Panc1 (cell line): Measurements from ENCODE around the gene OSGIN1. TPM values are rescaled to one million over a fixed set of nuclear protein-coding genes. Genes with fewer than 3 reads are reported as not detected.
"Not testable (repeated sequence)": the region's sequence is repeated elsewhere in the genome, so short reads cannot be mapped to it uniquely, and the experiment has no call there.

Experiments used
- ATAC-seq: fragments of 200-7000 bp; cut with Tn5 transposase; 2 replicates; pipeline ENCODE4 v1.9.1; 2020; ENCODE audit warnings: mild to moderate bottlenecking, moderate library complexity
- BruUV-seq: library from RNA; stranded (reverse); fragments of 400-500 nt; replicated peaks from 2 replicates; lab custom pipeline; 2021; lab: Mats Ljungman, UMichigan
- CTCF ChIA-PET: fragments of 300-600 bp; sonication (Branson Sonifier 250); formaldehyde crosslinking; loops from one replicate; lab custom pipeline; 2022; ENCODE audit warnings: antibody characterized with exemption; lab: Charles Lee
- POLR2A ChIA-PET: fragments of 300-600 bp; sonication (Branson Sonifier 250); formaldehyde crosslinking; loops from one replicate; lab custom pipeline; 2022; ENCODE audit warnings: antibody characterized with exemption; lab: Charles Lee
- DNase-seq: peaks from one replicate; pipeline ENCODE4 v3.0.0-alpha.2; 2010; ENCODE audit warnings: low read depth, low spot score
- H3K27ac ChIP-seq: 2 replicates; pipeline ENCODE4 v1.5.1; 2011; ENCODE audit warnings: mild to moderate bottlenecking, low read length, inconsistent platforms
- H3K27me3 ChIP-seq: fragments of 200-500 bp; sonication (Bioruptor generic); 2 replicates; pipeline ENCODE4 v1.6.0; 2014; ENCODE audit warnings: low read length, inconsistent platforms; ENCODE audit not compliant: control insufficient read depth, insufficient read depth
- H3K36me3 ChIP-seq: fragments of 200-500 bp; sonication (Bioruptor generic); 2 replicates; pipeline ENCODE4 v1.5.1; 2014; ENCODE audit warnings: inconsistent platforms, mild to moderate bottlenecking, low read length, moderate library complexity; ENCODE audit not compliant: control insufficient read depth, insufficient read depth
- H3K4me1 ChIP-seq: 2 replicates; pipeline ENCODE4 v1.5.1; 2011; ENCODE audit warnings: inconsistent platforms, mild to moderate bottlenecking, low read length, moderate library complexity; ENCODE audit not compliant: control insufficient read depth, insufficient read depth
- H3K4me3 ChIP-seq, 2 experiments: 2 replicates each; pipeline ENCODE4 v1.5.1; 2011 to 2012; ENCODE audit warnings: low read depth in 2 of 2, low read length in 2 of 2, mild to moderate bottlenecking in 2 of 2, inconsistent platforms in 1 of 2, moderate library complexity in 1 of 2
- H3K9me3 ChIP-seq: fragments of 200-500 bp; sonication (Bioruptor generic); 2 replicates; pipeline ENCODE4 v1.5.1; 2014; ENCODE audit warnings: low read depth, mild to moderate bottlenecking, inconsistent platforms, low read length, moderate library complexity; ENCODE audit not compliant: control insufficient read depth, insufficient read depth
- CTCF ChIP-seq: fragments of 450-650 bp; IDR thresholded peaks from 2 replicates; pipeline ENCODE4 v1.5.1; 2017; ENCODE audit warnings: mild to moderate bottlenecking
- POLR2AphosphoS5 ChIP-seq: IDR thresholded peaks from 2 replicates; pipeline ENCODE4 v1.6.1; 2012; ENCODE audit warnings: mild to moderate bottlenecking, low read depth, low read length, moderate library complexity
- REST ChIP-seq, 2 experiments: IDR thresholded peaks; 2 replicates each; pipeline ENCODE4 v1.6.1; 2011 to 2012; ENCODE audit warnings: low read depth in 2 of 2, control low read depth in 1 of 2, low read length in 1 of 2, mild to moderate bottlenecking in 1 of 2, moderate library complexity in 1 of 2; ENCODE audit not compliant: insufficient read depth in 1 of 2
- SIN3A ChIP-seq: IDR thresholded peaks from 2 replicates; pipeline ENCODE4 v1.6.1; 2012; ENCODE audit warnings: low read depth, mild to moderate bottlenecking, low read length, moderate library complexity, borderline replicate concordance; ENCODE audit not compliant: insufficient read depth
- TCF7L2 ChIP-seq: IDR thresholded peaks from 2 replicates; pipeline ENCODE4 v1.6.1; 2011; ENCODE audit warnings: mild to moderate bottlenecking, low read depth, low read length, inconsistent platforms
- in situ Hi-C: cut with HindIII; loops from 2 replicates; pipeline ENCODE4 v1.10.0; 2016; ENCODE audit warnings: low sequenced_read_pairs, low pct_unique_long_range_greater_than_20kb
- intact Hi-C: fragments of 100-400 bp; cut with micrococcal nuclease; formaldehyde crosslinking; loops from one replicate; pipeline ENCODE4 v1.10.0; 2022; ENCODE audit not compliant: unreplicated experiment
- total RNA-seq: library from RNA; stranded (reverse); gene quantifications from one replicate; pipeline ENCODE4 v1.2.1, GENCODE V29; 2021; ENCODE audit not compliant: unreplicated experiment

OSGIN1 gene
- total RNA-seq, 1 experiment from 2014 or later: 4.9 TPM

GRCh38 chr16:83948914-83949723 is 3.9 kb upstream of the OSGIN1 start:
- ATAC-seq (no peak), DNase-seq (no peak)
- in situ Hi-C loops: no loop called here
- BruUV-seq: no TSS peak
- TF ChIP-seq POLR2AphosphoS5 (no peak), REST (IDR thresholded peaks at IDR 0.05; ENCODE audit: insufficient read depth in 1 of 2, low read depth in 2 of 2, low read length in 1 of 2) (no peak), SIN3A (no peak), CTCF (no peak), TCF7L2 (no peak)
- Histone ChIP-seq H3K4me1 (peaks cover 4% of the 10 kb centered on the region), H3K9me3 (no peaks in the 10 kb centered on the region), H3K27me3 (no peaks in the 10 kb centered on the region), H3K27ac (no peak overlapping the region), H3K36me3 (no peaks in the 10 kb centered on the region; the same call in 1 of the 2 replicates), H3K4me3 (no peak overlapping the region)
- ChIA-PET CTCF (no interaction called here), POLR2A (no interaction called here)
- intact Hi-C loops: no loop called here

GRCh38 chr16:83949724-83950001 is 3.4 kb upstream of the OSGIN1 start:
- ATAC-seq (no peak), DNase-seq (no peak)
- ChIA-PET POLR2A (no interaction called here), CTCF (no interaction called here)
- BruUV-seq: no TSS peak
- H3K4me1 ChIP-seq: peaks cover 9% of the 10 kb centered on the region
- intact Hi-C loops: no loop called here
- no peaks in the 10 kb centered on the region for H3K27me3 ChIP-seq
- no peaks in the 10 kb centered on the region; the same call in 1 of the 2 replicates for H3K36me3 ChIP-seq
- no peak overlapping the region for H3K27ac ChIP-seq
- H3K9me3 ChIP-seq: no peaks in the 10 kb centered on the region
- in situ Hi-C loops: no loop called here
- H3K4me3 ChIP-seq: no peak overlapping the region
- TF ChIP-seq SIN3A (no peak), POLR2AphosphoS5 (no peak), TCF7L2 (no peak), REST (IDR thresholded peaks at IDR 0.05; ENCODE audit: insufficient read depth in 1 of 2, low read depth in 2 of 2, low read length in 1 of 2) (no peak), CTCF (no peak)

GRCh38 chr16:83950862-83951399 is 2.1 kb upstream of the OSGIN1 start:
- DNase-seq, H3K4me3 ChIP-seq, CTCF ChIA-PET, H3K27me3 ChIP-seq, BruUV-seq, H3K27ac ChIP-seq, ATAC-seq, POLR2A ChIA-PET, H3K4me1 ChIP-seq, H3K36me3 ChIP-seq, H3K9me3 ChIP-seq, intact Hi-C loops, in situ Hi-C loops: not testable (repeated sequence)
